ENCODE measurements around the gene EIF4G1.

EIF4G1 gene

DNA sequence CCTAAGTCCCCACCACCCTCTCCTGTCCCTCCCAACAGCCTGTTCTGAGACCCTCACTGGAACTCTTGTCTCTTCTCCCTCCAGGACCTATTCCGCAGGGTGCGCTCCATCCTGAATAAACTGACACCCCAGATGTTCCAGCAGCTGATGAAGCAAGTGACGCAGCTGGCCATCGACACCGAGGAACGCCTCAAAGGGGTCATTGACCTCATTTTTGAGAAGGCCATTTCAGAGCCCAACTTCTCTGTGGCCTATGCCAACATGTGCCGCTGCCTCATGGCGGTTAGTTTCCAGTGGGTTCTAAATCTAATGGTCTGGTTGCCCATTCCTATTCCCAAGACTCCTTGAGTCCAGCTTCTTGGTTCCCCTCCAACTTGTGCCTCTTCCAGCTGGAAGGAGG lies 9.3 kb downstream of the EIF4G1 start:
- TF ChIP-seq, protein P1, sequence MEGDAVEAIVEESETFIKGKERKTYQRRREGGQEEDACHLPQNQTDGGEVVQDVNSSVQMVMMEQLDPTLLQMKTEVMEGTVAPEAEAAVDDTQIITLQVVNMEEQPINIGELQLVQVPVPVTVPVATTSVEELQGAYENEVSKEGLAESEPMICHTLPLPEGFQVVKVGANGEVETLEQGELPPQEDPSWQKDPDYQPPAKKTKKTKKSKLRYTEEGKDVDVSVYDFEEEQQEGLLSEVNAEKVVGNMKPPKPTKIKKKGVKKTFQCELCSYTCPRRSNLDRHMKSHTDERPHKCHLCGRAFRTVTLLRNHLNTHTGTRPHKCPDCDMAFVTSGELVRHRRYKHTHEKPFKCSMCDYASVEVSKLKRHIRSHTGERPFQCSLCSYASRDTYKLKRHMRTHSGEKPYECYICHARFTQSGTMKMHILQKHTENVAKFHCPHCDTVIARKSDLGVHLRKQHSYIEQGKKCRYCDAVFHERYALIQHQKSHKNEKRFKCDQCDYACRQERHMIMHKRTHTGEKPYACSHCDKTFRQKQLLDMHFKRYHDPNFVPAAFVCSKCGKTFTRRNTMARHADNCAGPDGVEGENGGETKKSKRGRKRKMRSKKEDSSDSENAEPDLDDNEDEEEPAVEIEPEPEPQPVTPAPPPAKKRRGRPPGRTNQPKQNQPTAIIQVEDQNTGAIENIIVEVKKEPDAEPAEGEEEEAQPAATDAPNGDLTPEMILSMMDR (IDR thresholded peaks at IDR 0.05; ENCODE audit: low read length), result no peak
- no peak for TF ChIP-seq EZH2 (IDR thresholded peaks at IDR 0.05; ENCODE audit: borderline replicate concordance, low read length)
- Histone ChIP-seq H3K9me3 (ENCODE audit: low read length) (no peaks in the 10 kb centered on the region), H3K4me3 (ENCODE audit: low read depth, low read length, poor library complexity, severe bottlenecking) (no peak overlapping the region), H3K9ac (ENCODE audit: low read length) (no peak overlapping the region), H3K79me2 (ENCODE audit: insufficient read depth, low read length) (peaks cover 7% of the 10 kb centered on the region), H3K27ac (ENCODE audit: low read depth, low read length, poor library complexity, severe bottlenecking) (no peak overlapping the region), H3F3A (ENCODE audit: insufficient read depth, low read length) (no peaks in the 10 kb centered on the region), H4K20me1 (ENCODE audit: insufficient read depth, low read length) (no peaks in the 10 kb centered on the region), H3K36me3 (ENCODE audit: insufficient read depth, low read length) (peaks cover 99% of the 10 kb centered on the region), H3K4me2 (ENCODE audit: low read length) (no peak overlapping the region), H2AFZ (ENCODE audit: low read length) (no peak overlapping the region), H3K27me3 (ENCODE audit: insufficient read depth, low read length) (no peaks in the 10 kb centered on the region), H3K4me1 (ENCODE audit: insufficient read depth, low read length, severe bottlenecking) (no peaks in the 10 kb centered on the region), H3K9me2 (ENCODE audit: low read depth, low read length) (no peaks in the 10 kb centered on the region)

DNA sequence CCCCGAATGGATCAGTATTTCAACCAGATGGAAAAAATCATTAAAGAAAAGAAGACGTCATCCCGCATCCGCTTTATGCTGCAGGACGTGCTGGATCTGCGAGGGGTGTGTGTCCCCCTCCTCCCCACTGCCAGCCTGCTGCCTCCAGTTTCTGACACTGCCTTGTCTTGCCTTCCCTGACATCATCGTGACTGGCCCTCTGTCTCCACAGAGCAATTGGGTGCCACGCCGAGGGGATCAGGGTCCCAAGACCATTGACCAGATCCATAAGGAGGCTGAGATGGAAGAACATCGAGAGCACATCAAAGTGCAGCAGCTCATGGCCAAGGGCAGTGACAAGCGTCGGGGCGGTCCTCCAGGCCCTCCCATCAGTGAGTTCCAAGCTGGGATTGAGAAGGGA lies 10.9 kb downstream of the EIF4G1 start:
- no peak overlapping the region for H3K4me3 ChIP-seq (ENCODE audit: low read depth, low read length, poor library complexity, severe bottlenecking)
- H3K36me3 ChIP-seq (ENCODE audit: insufficient read depth, low read length), result peaks cover 100% of the 10 kb centered on the region
- no peak overlapping the region for H2AFZ ChIP-seq (ENCODE audit: low read length)
- no peaks in the 10 kb centered on the region for H3K79me2 ChIP-seq (ENCODE audit: insufficient read depth, low read length)
- no peaks in the 10 kb centered on the region for H3K4me1 ChIP-seq (ENCODE audit: insufficient read depth, low read length, severe bottlenecking)
- H3K4me2 ChIP-seq (ENCODE audit: low read length), result no peak overlapping the region
- H4K20me1 ChIP-seq (ENCODE audit: insufficient read depth, low read length), result no peaks in the 10 kb centered on the region
- no peaks in the 10 kb centered on the region for H3K9me2 ChIP-seq (ENCODE audit: low read depth, low read length)
- no peak overlapping the region for H3K9ac ChIP-seq (ENCODE audit: low read length)
- H3K9me3 ChIP-seq (ENCODE audit: low read length), result no peaks in the 10 kb centered on the region
- H3K27ac ChIP-seq (ENCODE audit: low read depth, low read length, poor library complexity, severe bottlenecking), result no peak overlapping the region
- TF ChIP-seq, protein P1 (IDR thresholded peaks at IDR 0.05; ENCODE audit: low read length), result no peak
- no peak for TF ChIP-seq EZH2 (IDR thresholded peaks at IDR 0.05; ENCODE audit: borderline replicate concordance, low read length)
- H3K27me3 ChIP-seq (ENCODE audit: insufficient read depth, low read length), result no peaks in the 10 kb centered on the region
- H3F3A ChIP-seq (ENCODE audit: insufficient read depth, low read length), result no peaks in the 10 kb centered on the region

DNA sequence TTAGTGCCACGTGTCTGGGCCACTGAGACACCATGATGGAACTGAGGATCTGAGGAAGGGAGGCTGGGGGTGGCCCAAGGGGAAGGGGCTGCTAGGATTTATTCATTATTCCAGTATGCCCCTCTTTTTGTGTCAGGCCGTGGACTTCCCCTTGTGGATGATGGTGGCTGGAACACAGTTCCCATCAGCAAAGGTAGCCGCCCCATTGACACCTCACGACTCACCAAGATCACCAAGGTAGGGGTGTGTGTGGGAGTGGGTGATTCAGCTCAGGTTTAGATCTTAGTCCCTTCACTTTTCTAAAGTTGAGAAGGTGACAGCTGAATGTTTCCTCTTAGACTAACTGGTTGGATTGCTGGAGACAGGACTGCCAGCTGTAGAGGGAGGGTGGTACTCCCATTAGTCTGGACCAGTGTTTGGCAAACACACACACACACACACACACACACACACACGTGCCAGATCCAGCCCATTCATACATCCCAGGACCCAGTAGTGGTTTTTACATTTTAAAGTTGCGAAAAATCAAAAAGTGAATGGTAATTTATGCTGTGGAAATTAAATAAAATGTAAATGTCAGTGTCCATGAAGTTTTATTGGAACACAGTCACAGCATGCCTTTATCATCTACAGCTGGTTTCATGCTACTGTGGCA lies 11.4 kb downstream of the EIF4G1 start:
- no peak overlapping the region for H2AFZ ChIP-seq (ENCODE audit: low read length)
- H3K9ac ChIP-seq (ENCODE audit: low read length), result no peak overlapping the region
- no peaks in the 10 kb centered on the region for H4K20me1 ChIP-seq (ENCODE audit: insufficient read depth, low read length)
- no peak for TF ChIP-seq EZH2 (IDR thresholded peaks at IDR 0.05; ENCODE audit: borderline replicate concordance, low read length)
- TF ChIP-seq, protein P1 (IDR thresholded peaks at IDR 0.05; ENCODE audit: low read length), result no peak
- H3K4me2 ChIP-seq (ENCODE audit: low read length), result no peak overlapping the region
- no peak overlapping the region for H3K4me3 ChIP-seq (ENCODE audit: low read depth, low read length, poor library complexity, severe bottlenecking)
- H3K27ac ChIP-seq (ENCODE audit: low read depth, low read length, poor library complexity, severe bottlenecking), result no peak overlapping the region
- no peaks in the 10 kb centered on the region for H3K27me3 ChIP-seq (ENCODE audit: insufficient read depth, low read length)
- no peaks in the 10 kb centered on the region for H3K79me2 ChIP-seq (ENCODE audit: insufficient read depth, low read length)
- no peaks in the 10 kb centered on the region for H3K9me2 ChIP-seq (ENCODE audit: low read depth, low read length)
- H3F3A ChIP-seq (ENCODE audit: insufficient read depth, low read length), result no peaks in the 10 kb centered on the region
- H3K9me3 ChIP-seq (ENCODE audit: low read length), result no peaks in the 10 kb centered on the region
- H3K36me3 ChIP-seq (ENCODE audit: insufficient read depth, low read length), result peaks cover 98% of the 10 kb centered on the region
- no peaks in the 10 kb centered on the region for H3K4me1 ChIP-seq (ENCODE audit: insufficient read depth, low read length, severe bottlenecking)

Data from OCI-LY1 (cell line).